Brain microvascular endothelial cell (primary cell): ENCODE data around the gene RGSL1.

Source experiments
- DNase-seq: peaks from one replicate; pipeline ENCODE4 v3.0.0-alpha.2; 2020
- H3K27ac ChIP-seq: fragments of 250-450 bp; sonication (Bioruptor Pico); 2 replicates; pipeline ENCODE4 v1.5.1; 2020; ENCODE audit warnings: mild to moderate bottlenecking, moderate library complexity
- H3K27me3 ChIP-seq: fragments of 250-450 bp; sonication (Bioruptor Pico); replicated peaks from 2 replicates; pipeline ENCODE4 v1.5.1; 2020; ENCODE audit warnings: mild to moderate bottlenecking
- H3K36me3 ChIP-seq: fragments of 250-450 bp; sonication (Bioruptor Pico); replicated peaks from 2 replicates; pipeline ENCODE4 v1.5.1; 2020; ENCODE audit warnings: mild to moderate bottlenecking
- H3K4me3 ChIP-seq: 2 replicates; pipeline ENCODE4 v1.5.1; 2011; ENCODE audit warnings: low read depth, mild to moderate bottlenecking, control low read depth, low read length, moderate library complexity
- CTCF ChIP-seq: IDR thresholded peaks from 2 replicates; pipeline ENCODE4 v1.5.1; 2011; ENCODE audit warnings: low read depth, mild to moderate bottlenecking, moderate library complexity, low read length, control low read depth, inconsistent platforms; ENCODE audit errors: missing control alignments
- in situ Hi-C: cut with HindIII; loops from 2 replicates; pipeline ENCODE4 v1.10.0; 2017; ENCODE audit warnings: low sequenced_read_pairs, low pct_ligation_motif_present

Gene RGSL1

DNA sequence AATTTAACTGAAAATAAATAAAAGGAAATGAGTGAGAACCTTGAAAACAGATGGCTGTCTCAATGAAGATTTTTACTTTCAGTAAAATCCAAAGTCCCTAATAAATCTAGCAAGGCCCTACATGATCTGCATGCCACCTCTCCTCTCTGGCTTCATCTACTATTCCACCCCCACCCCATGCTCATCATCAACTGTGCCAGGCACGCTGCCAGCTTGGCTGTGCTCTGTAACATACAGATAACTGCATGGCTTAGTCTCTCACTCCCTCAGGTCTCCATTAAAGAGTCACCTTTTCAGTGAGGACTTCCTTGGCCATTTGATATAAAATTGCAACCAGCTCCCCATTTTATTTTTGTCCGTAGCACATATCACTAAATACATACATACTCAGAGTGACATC lies 26.7 kb downstream of the RGSL1 start:
- DNase-seq = no peak
- Histone ChIP-seq H3K36me3 (no peaks in the 10 kb centered on the region), H3K4me3 (no peak overlapping the region), H3K27ac (no peak overlapping the region), H3K27me3 (no peaks in the 10 kb centered on the region)
- TF ChIP-seq CTCF = no peak
- in situ Hi-C loops = no loop called here

- no peak for TF ChIP-seq CTCF
- Histone ChIP-seq H3K27ac (no peak overlapping the region), H3K36me3 (no peaks in the 10 kb centered on the region), H3K4me3 (no peak overlapping the region), H3K27me3 (no peaks in the 10 kb centered on the region)
- in situ Hi-C loops = no loop called here
- DNase-seq = no peak
These were observed 28.3 kb downstream of the RGSL1 start for GRCh38 chr1:182478238-182478637.

DNA sequence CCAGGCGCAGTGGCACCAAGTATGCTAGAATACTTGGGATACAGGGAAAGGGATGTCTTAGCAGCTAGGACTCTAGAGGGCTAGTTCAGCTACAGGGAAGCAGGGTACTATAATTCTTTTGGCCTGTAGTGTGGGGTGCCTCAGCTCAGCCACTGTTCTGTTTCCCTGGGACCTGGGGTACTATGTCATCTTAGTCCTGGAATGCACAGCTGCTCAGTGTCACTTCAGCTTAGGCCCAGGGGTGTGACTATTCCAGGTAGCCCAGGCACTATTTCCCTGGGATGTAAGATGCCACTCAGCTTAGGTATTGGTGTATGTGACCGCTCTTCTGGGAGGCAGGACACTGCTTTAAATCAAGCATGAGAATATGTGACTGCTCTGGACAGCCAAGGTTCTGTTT lies 34.1 kb downstream of the RGSL1 start:
- no peaks in the 10 kb centered on the region for H3K36me3 ChIP-seq
- TF ChIP-seq CTCF = no peak
- in situ Hi-C loops = no loop called here

GRCh38 chr1:182484531-182485257 lies 34.7 kb downstream of the RGSL1 start:
- no peak for TF ChIP-seq CTCF
- in situ Hi-C loops = no loop called here
- no peak for DNase-seq

More for the DNA sequence above, 34.1 kb downstream of the RGSL1 start:
- Histone ChIP-seq H3K27ac (no peak overlapping the region), H3K4me3 (no peak overlapping the region), H3K27me3 (no peaks in the 10 kb centered on the region)
- no peak for DNase-seq

DNA sequence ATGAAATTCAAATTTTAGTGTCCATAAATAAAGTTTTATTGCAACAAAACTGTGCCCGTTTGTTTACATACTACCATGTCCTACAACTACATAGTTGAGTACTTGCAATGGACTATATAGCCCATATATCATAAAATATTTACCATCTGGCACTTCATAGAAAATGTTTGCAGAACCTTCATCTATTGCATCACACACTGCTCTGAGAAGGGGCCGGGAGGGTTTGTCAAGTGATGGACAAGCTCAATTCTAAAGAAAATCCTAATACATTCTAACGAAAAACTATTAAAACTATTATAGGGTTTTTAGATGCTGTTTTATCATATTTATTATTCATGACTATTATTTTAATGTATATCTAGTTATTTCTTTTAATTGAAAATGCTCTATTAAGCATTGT lies 35.9 kb downstream of the RGSL1 start:
- no peak for TF ChIP-seq CTCF
- no peak overlapping the region for H3K4me3 ChIP-seq
- DNase-seq = no peak
- H3K36me3 ChIP-seq = no peaks in the 10 kb centered on the region
- in situ Hi-C loops = no loop called here
- H3K27ac ChIP-seq = no peak overlapping the region
- H3K27me3 ChIP-seq = no peaks in the 10 kb centered on the region

More at GRCh38 chr1:182484531-182485257, 34.7 kb downstream of the RGSL1 start:
- Histone ChIP-seq H3K27me3 (no peaks in the 10 kb centered on the region), H3K4me3 (no peak overlapping the region), H3K27ac (no peak overlapping the region), H3K36me3 (no peaks in the 10 kb centered on the region)

GRCh38 chr1:182488803-182489202 lies 38.9 kb downstream of the RGSL1 start:
- H3K27me3 ChIP-seq = no peaks in the 10 kb centered on the region
- in situ Hi-C loops = no loop called here

More at GRCh38 chr1:182488803-182489202, 38.9 kb downstream of the RGSL1 start:
- Histone ChIP-seq H3K4me3 (no peak overlapping the region), H3K36me3 (no peaks in the 10 kb centered on the region), H3K27ac (no peak overlapping the region)
- no peak for DNase-seq
- no peak for TF ChIP-seq CTCF
